ENCODE results near the gene MGARP.
"Not testable (repeated sequence)": the region's sequence is repeated elsewhere in the genome, so short reads cannot be mapped to it uniquely, and the experiment has no call there.

Gene MGARP

GRCh38 chr4:139279760-139280620 lies at the start of gene MGARP:
Gene MGARP (minus strand): TSS chr4:139280225. CDS start chr4:139280158, 67 bp downstream.
- CTCF ChIA-PET, result interaction anchor here (0.9 to 3.4 kb wide), 5 partner anchors 11 to 52 kb away, joined by 3 to 20 read pairs (median 3); no protein-coding TSS in a partner anchor
- peak; percentile 48 for DNase-seq (ENCODE audit: extremely low spot score)
- TF ChIP-seq PKNOX1 (IDR thresholded peaks at IDR 0.05) (no peak), ARNT (IDR thresholded peaks at IDR 0.05) (no peak), FOXK2 (IDR thresholded peaks at IDR 0.05) (no peak), L3MBTL2 (conservative IDR thresholded peaks at IDR 0.05) (no peak), LEF1 (IDR thresholded peaks at IDR 0.05; ENCODE audit: borderline replicate concordance) (no peak), FOXA1 (IDR thresholded peaks at IDR 0.05) (no peak), HDGF (IDR thresholded peaks at IDR 0.05; ENCODE audit: borderline replicate concordance) (no peak), SUZ12 (IDR thresholded peaks at IDR 0.05) (no peak), SP1 (IDR thresholded peaks at IDR 0.05) (no peak), TARDBP (IDR thresholded peaks at IDR 0.05) (no peak), ELF4 (IDR thresholded peaks at IDR 0.05) (no peak), FOXM1 (IDR thresholded peaks at IDR 0.05; ENCODE audit: borderline replicate concordance) (no peak), BHLHE40 (IDR thresholded peaks at IDR 0.05; ENCODE audit: borderline replicate concordance) (no peak), CTBP1 (IDR thresholded peaks at IDR 0.05; ENCODE audit: borderline replicate concordance) (no peak), NFRKB (IDR thresholded peaks at IDR 0.05) (no peak), ZNF384 (IDR thresholded peaks at IDR 0.05) (no peak)
- POLR2A ChIA-PET, result interaction anchor here (0.8 to 2.6 kb wide), 12 partner anchors 14 to 196 kb away, joined by 3 to 17 read pairs (median 4); partner anchors contain the start of gene NAA15

GRCh38 chr4:139329665-139330200 lies 49.7 kb upstream of the MGARP start:
- DNase-seq (ENCODE audit: extremely low spot score), result no peak
- TF ChIP-seq ZNF384 (IDR thresholded peaks at IDR 0.05) (no peak), ARNT (IDR thresholded peaks at IDR 0.05) (no peak), ELF4 (IDR thresholded peaks at IDR 0.05) (no peak), HDGF (IDR thresholded peaks at IDR 0.05; ENCODE audit: borderline replicate concordance) (no peak), BHLHE40 (IDR thresholded peaks at IDR 0.05; ENCODE audit: borderline replicate concordance) (no peak), FOXK2 (IDR thresholded peaks at IDR 0.05) (no peak), L3MBTL2 (conservative IDR thresholded peaks at IDR 0.05) (no peak), TARDBP (IDR thresholded peaks at IDR 0.05) (no peak), PKNOX1 (IDR thresholded peaks at IDR 0.05) (no peak), FOXA1 (IDR thresholded peaks at IDR 0.05) (no peak), NFRKB (IDR thresholded peaks at IDR 0.05) (no peak), FOXM1 (IDR thresholded peaks at IDR 0.05; ENCODE audit: borderline replicate concordance) (no peak)
- ChIA-PET POLR2A (interaction anchor here (0.7 to 2.9 kb wide), 2 partner anchors 10 to 28 kb away, joined by 3 to 22 read pairs; partner anchors contain the start of genes NAA15 and NDUFC1), CTCF (interaction anchor here (0.5 to 0.6 kb wide), 2 partner anchors 28 to 281 kb away, joined by 3 read pairs; no protein-coding TSS in a partner anchor)

GRCh38 chr4:139324620-139325019 lies 44.6 kb upstream of the MGARP start:
- DNase-seq (ENCODE audit: extremely low spot score), result no peak
- POLR2A ChIA-PET, result interaction anchor here (5.2 kb wide), 1 partner anchor 23 kb away, joined by 24 read pairs; the partner anchor contains the start of genes NAA15 and NDUFC1
- CTCF ChIA-PET, result no interaction called here

GRCh38 chr4:139322541-139322940 lies 42.5 kb upstream of the MGARP start:
- not testable (repeated sequence) for DNase-seq (ENCODE audit: extremely low spot score)
- CTCF ChIA-PET, result interaction anchor here (0.6 to 1.1 kb wide), 2 partner anchors 9 to 22 kb away, joined by 3 to 4 read pairs; no protein-coding TSS in a partner anchor
- POLR2A ChIA-PET, result interaction anchor here (5.2 kb wide), 1 partner anchor 21 kb away, joined by 24 read pairs; the partner anchor contains the start of genes NAA15 and NDUFC1

More at GRCh38 chr4:139324620-139325019, 44.6 kb upstream of the MGARP start:
- TF ChIP-seq PKNOX1 (IDR thresholded peaks at IDR 0.05) (no peak), FOXM1 (IDR thresholded peaks at IDR 0.05; ENCODE audit: borderline replicate concordance) (no peak), LEF1 (IDR thresholded peaks at IDR 0.05; ENCODE audit: borderline replicate concordance) (no peak), ZNF384 (IDR thresholded peaks at IDR 0.05) (no peak), L3MBTL2 (conservative IDR thresholded peaks at IDR 0.05) (no peak), HDGF (IDR thresholded peaks at IDR 0.05; ENCODE audit: borderline replicate concordance) (no peak), BHLHE40 (IDR thresholded peaks at IDR 0.05; ENCODE audit: borderline replicate concordance) (no peak), ARNT (IDR thresholded peaks at IDR 0.05) (no peak), SP1 (IDR thresholded peaks at IDR 0.05) (no peak), CTBP1 (IDR thresholded peaks at IDR 0.05; ENCODE audit: borderline replicate concordance) (no peak), NFRKB (IDR thresholded peaks at IDR 0.05) (no peak), ELF4 (IDR thresholded peaks at IDR 0.05) (no peak), FOXK2 (IDR thresholded peaks at IDR 0.05) (no peak), TARDBP (IDR thresholded peaks at IDR 0.05) (no peak), FOXA1 (IDR thresholded peaks at IDR 0.05) (no peak)

GRCh38 chr4:139322070-139322469 lies 42.0 kb upstream of the MGARP start:
- ChIA-PET POLR2A (interaction anchor here (5.2 kb wide), 1 partner anchor 20 kb away, joined by 24 read pairs; the partner anchor contains the start of genes NAA15 and NDUFC1), CTCF (interaction anchor here (1.1 kb wide), 2 partner anchors 9 to 21 kb away, joined by 4 to 8 read pairs; no protein-coding TSS in a partner anchor)
- not testable (repeated sequence) for DNase-seq (ENCODE audit: extremely low spot score)

- no peak for TF ChIP-seq PKNOX1 (IDR thresholded peaks at IDR 0.05)
- no peak for TF ChIP-seq FOXM1 (IDR thresholded peaks at IDR 0.05; ENCODE audit: borderline replicate concordance)
- no peak for TF ChIP-seq SP1 (IDR thresholded peaks at IDR 0.05)
- TF ChIP-seq BHLHE40 (IDR thresholded peaks at IDR 0.05; ENCODE audit: borderline replicate concordance), result no peak
- TF ChIP-seq HDGF (IDR thresholded peaks at IDR 0.05; ENCODE audit: borderline replicate concordance), result no peak
- no peak for TF ChIP-seq NFRKB (IDR thresholded peaks at IDR 0.05)
- TF ChIP-seq LEF1 (IDR thresholded peaks at IDR 0.05; ENCODE audit: borderline replicate concordance), result no peak
- TF ChIP-seq ELF4 (IDR thresholded peaks at IDR 0.05), result no peak
- no peak for TF ChIP-seq FOXK2 (IDR thresholded peaks at IDR 0.05)
- no peak for TF ChIP-seq FOXA1 (IDR thresholded peaks at IDR 0.05)
- TF ChIP-seq ZNF384 (IDR thresholded peaks at IDR 0.05), result no peak
- TF ChIP-seq L3MBTL2 (conservative IDR thresholded peaks at IDR 0.05), result no peak
- TF ChIP-seq CTBP1 (IDR thresholded peaks at IDR 0.05; ENCODE audit: borderline replicate concordance), result no peak
- TF ChIP-seq SUZ12 (IDR thresholded peaks at IDR 0.05), result no peak
- TF ChIP-seq ARNT (IDR thresholded peaks at IDR 0.05), result no peak
- TF ChIP-seq TARDBP (IDR thresholded peaks at IDR 0.05), result no peak
- DNase-seq (ENCODE audit: extremely low spot score), result no peak
- ChIA-PET POLR2A (no interaction called here), CTCF (no interaction called here)
These were observed 39.5 kb upstream of the MGARP start for GRCh38 chr4:139319571-139319970.

Measured in HEK293T (cell line).